ENCODE measurements around the gene TRANK1. TPM values are rescaled to one million over a fixed set of nuclear protein-coding genes. Genes with fewer than 3 reads are reported as not detected.
A peak's percentile ranks its signal among the peaks of the same experiment; 100 is the strongest.

Gene TRANK1
- total and polyA plus RNA-seq, 4 experiments from 2014 or later = 9.6 to 155 (median 97.3) TPM

- Mint-ChIP-seq H3K27me3 (no peaks in the 10 kb centered on the region), H3K4me3 (no peak overlapping the region), H3K4me1 (peaks cover 3 to 11% (median 9%) of the 10 kb centered on the region in 4 donors), H3K36me3 (peaks cover 16 to 22% of the 10 kb centered on the region in 2 donors), H3K9me3 (peaks cover 0 to 13% (median 11%) of the 10 kb centered on the region in 8 donors), H3K27ac (peak overlapping the region in 3 of 7 donors; percentile 22 to 61 (median 22))
- Histone ChIP-seq H3K27me3 (ENCODE audit: insufficient read depth, low read length) (no peaks in the 10 kb centered on the region), H3K9me3 (ENCODE audit: control insufficient read depth in 1 of 2, low read length in 2 of 2) (no peaks in the 10 kb centered on the region), H3K36me3 (ENCODE audit: insufficient read depth, low read length) (no peaks in the 10 kb centered on the region), H3K4me1 (ENCODE audit: insufficient read depth, low read length) (no peaks in the 10 kb centered on the region), H3K4me3 (ENCODE audit: low read length in 2 of 2) (no peak overlapping the region), H3K27ac (ENCODE audit: low read depth, low read length) (no peak overlapping the region)
- ChIA-PET POLR2A (ENCODE audit: partially characterized antibody) (interaction anchor here (1.0 to 2.4 kb wide), 4 partner anchors 12 to 20 kb away, joined by 3 to 13 read pairs (median 6); partner anchors contain the start of gene TRANK1), CTCF (ENCODE audit: partially characterized antibody) (interaction anchor here (0.9 to 3.5 kb wide), 18 partner anchors 9 to 69 kb away, joined by 3 to 28 read pairs (median 7); partner anchors contain the start of genes EPM2AIP1, MLH1 and TRANK1)
- no peak for DNase-seq
- intact Hi-C loops (cut with micrococcal nuclease) = no loop called here
Observed at GRCh38 chr3:36923981-36924743, 20.7 kb downstream of the TRANK1 start.

GRCh38 chr3:36923523-36923943 is 21.3 kb downstream of the TRANK1 start:
- no peaks in the 10 kb centered on the region for H3K27me3 Mint-ChIP-seq
- ChIA-PET POLR2A (ENCODE audit: partially characterized antibody) (interaction anchor here (0.8 to 2.4 kb wide), 5 partner anchors 11 to 70 kb away, joined by 3 to 13 read pairs (median 4); partner anchors contain the start of genes EPM2AIP1, MLH1 and TRANK1), CTCF (ENCODE audit: partially characterized antibody) (interaction anchor here (0.8 to 3.5 kb wide), 20 partner anchors 9 to 70 kb away, joined by 3 to 28 read pairs (median 7); partner anchors contain the start of genes EPM2AIP1, MLH1 and TRANK1)
- peak overlapping the region in 2 of 7 donors; percentile 6 to 64 for H3K27ac Mint-ChIP-seq
- Histone ChIP-seq H3K9me3 (ENCODE audit: control insufficient read depth in 1 of 2, low read length in 2 of 2) (no peaks in the 10 kb centered on the region), H3K36me3 (ENCODE audit: insufficient read depth, low read length) (no peaks in the 10 kb centered on the region), H3K27ac (ENCODE audit: low read depth, low read length) (no peak overlapping the region), H3K4me3 (ENCODE audit: low read length in 2 of 2) (no peak overlapping the region), H3K27me3 (ENCODE audit: insufficient read depth, low read length) (no peaks in the 10 kb centered on the region), H3K4me1 (ENCODE audit: insufficient read depth, low read length) (peaks cover 4% of the 10 kb centered on the region)
- peaks cover 9 to 14% (median 11%) of the 10 kb centered on the region in 4 donors for H3K4me1 Mint-ChIP-seq
- intact Hi-C loops (cut with micrococcal nuclease) = no loop called here
- peak in 1 of 5 donors; percentile 25 for DNase-seq
- H3K36me3 Mint-ChIP-seq = peaks cover 16 to 22% of the 10 kb centered on the region in 2 donors
- H3K9me3 Mint-ChIP-seq = peaks cover 0 to 13% (median 11%) of the 10 kb centered on the region in 8 donors
- peak overlapping the region in 2 of 8 donors; percentile 5 to 58 for H3K4me3 Mint-ChIP-seq

- Mint-ChIP-seq H3K27me3 (no peaks in the 10 kb centered on the region), H3K4me1 (peaks cover 20 to 29% (median 25%) of the 10 kb centered on the region in 4 donors), H3K36me3 (peaks cover 13 to 15% of the 10 kb centered on the region in 2 donors), H3K9me3 (peaks cover 0 to 13% (median 11%) of the 10 kb centered on the region in 8 donors), H3K27ac (peak overlapping the region in 2 of 7 donors; percentile 29 to 47), H3K4me3 (no peak overlapping the region)
- ChIA-PET POLR2A (ENCODE audit: partially characterized antibody) (no interaction called here), CTCF (ENCODE audit: partially characterized antibody) (interaction anchor here (1.0 to 3.5 kb wide), 8 partner anchors 9 to 38 kb away, joined by 3 to 28 read pairs (median 6); partner anchors contain the start of gene TRANK1)
- Histone ChIP-seq H3K4me3 (ENCODE audit: low read length in 2 of 2) (no peak overlapping the region), H3K36me3 (ENCODE audit: insufficient read depth, low read length) (no peaks in the 10 kb centered on the region), H3K9me3 (ENCODE audit: control insufficient read depth in 1 of 2, low read length in 2 of 2) (no peaks in the 10 kb centered on the region), H3K27ac (ENCODE audit: low read depth, low read length) (no peak overlapping the region), H3K4me1 (ENCODE audit: insufficient read depth, low read length) (peaks cover 18% of the 10 kb centered on the region), H3K27me3 (ENCODE audit: insufficient read depth, low read length) (no peaks in the 10 kb centered on the region)
- DNase-seq = no peak
- intact Hi-C loops (cut with micrococcal nuclease) = no loop called here
Observed at GRCh38 chr3:36920884-36921567, 23.8 kb downstream of the TRANK1 start.

GRCh38 chr3:36919439-36920160 is 25.3 kb downstream of the TRANK1 start:
- DNase-seq = no peak
- Histone ChIP-seq H3K9me3 (ENCODE audit: control insufficient read depth in 1 of 2, low read length in 2 of 2) (no peaks in the 10 kb centered on the region), H3K27me3 (ENCODE audit: insufficient read depth, low read length) (no peaks in the 10 kb centered on the region), H3K27ac (ENCODE audit: low read depth, low read length) (no peak overlapping the region), H3K4me1 (ENCODE audit: insufficient read depth, low read length) (peaks cover 18% of the 10 kb centered on the region), H3K4me3 (ENCODE audit: low read length in 2 of 2) (no peak overlapping the region), H3K36me3 (ENCODE audit: insufficient read depth, low read length) (no peaks in the 10 kb centered on the region)
- H3K4me1 Mint-ChIP-seq = peaks cover 16 to 26% (median 23%) of the 10 kb centered on the region in 4 donors
- H3K27me3 Mint-ChIP-seq = no peaks in the 10 kb centered on the region
- H3K36me3 Mint-ChIP-seq = peaks cover 13 to 15% of the 10 kb centered on the region in 2 donors
- POLR2A ChIA-PET (ENCODE audit: partially characterized antibody) = no interaction called here
- intact Hi-C loops (cut with micrococcal nuclease) = no loop called here
- CTCF ChIA-PET (ENCODE audit: partially characterized antibody) = interaction anchor here (1.4 to 1.5 kb wide), 2 partner anchors 13 to 40 kb away, joined by 4 to 6 read pairs; no protein-coding TSS in a partner anchor
- no peak overlapping the region for H3K27ac Mint-ChIP-seq
- H3K4me3 Mint-ChIP-seq = no peak overlapping the region
- H3K9me3 Mint-ChIP-seq = peaks cover 0 to 13% (median 11%) of the 10 kb centered on the region in 8 donors

GRCh38 chr3:36918050-36918449 is 26.8 kb downstream of the TRANK1 start:
- Mint-ChIP-seq H3K4me3 (peak overlapping the region in 7 of 8 donors; percentile 15 to 57 (median 37)), H3K27ac (peak overlapping the region; percentile 21 to 93 (median 81)), H3K4me1 (peaks cover 23 to 35% (median 28%) of the 10 kb centered on the region in 4 donors), H3K9me3 (peaks cover 0 to 13% (median 11%) of the 10 kb centered on the region in 8 donors), H3K36me3 (peaks cover 12 to 13% of the 10 kb centered on the region in 2 donors), H3K27me3 (no peaks in the 10 kb centered on the region)
- Histone ChIP-seq H3K27ac (ENCODE audit: low read depth, low read length) (no peak overlapping the region), H3K4me1 (ENCODE audit: insufficient read depth, low read length) (peaks cover 22% of the 10 kb centered on the region), H3K27me3 (ENCODE audit: insufficient read depth, low read length) (no peaks in the 10 kb centered on the region), H3K9me3 (ENCODE audit: control insufficient read depth in 1 of 2, low read length in 2 of 2) (no peaks in the 10 kb centered on the region), H3K36me3 (ENCODE audit: insufficient read depth, low read length) (no peaks in the 10 kb centered on the region), H3K4me3 (ENCODE audit: low read length in 2 of 2) (no peak overlapping the region)
- no peak for DNase-seq
- CTCF ChIA-PET (ENCODE audit: partially characterized antibody) = interaction anchor here (0.9 to 1.3 kb wide), 2 partner anchors 10 to 40 kb away, joined by 3 to 6 read pairs; no protein-coding TSS in a partner anchor
- POLR2A ChIA-PET (ENCODE audit: partially characterized antibody) = interaction anchor here (1.0 to 1.8 kb wide), 3 partner anchors 10 to 42 kb away, joined by 3 to 8 read pairs (median 4); no protein-coding TSS in a partner anchor
- intact Hi-C loops (cut with micrococcal nuclease) = no loop called here

GRCh38 chr3:36911990-36912804 is 32.7 kb downstream of the TRANK1 start:
- intact Hi-C loops (cut with micrococcal nuclease) = loop anchor here (1.0 to 2.0 kb wide), 3 partner anchors 32 to 81 kb away; partner anchors contain the start of genes EPM2AIP1 and MLH1
- peak; percentile 54 to 84 (median 65) for DNase-seq
- Histone ChIP-seq H3K4me3 (ENCODE audit: low read length in 2 of 2) (peak overlapping the region; percentile 18 to 41), H3K27me3 (ENCODE audit: insufficient read depth, low read length) (no peaks in the 10 kb centered on the region), H3K36me3 (ENCODE audit: insufficient read depth, low read length) (no peaks in the 10 kb centered on the region), H3K27ac (ENCODE audit: low read depth, low read length) (peak overlapping the region; percentile 72), H3K4me1 (ENCODE audit: insufficient read depth, low read length) (peaks cover 38% of the 10 kb centered on the region), H3K9me3 (ENCODE audit: control insufficient read depth in 1 of 2, low read length in 2 of 2) (no peaks in the 10 kb centered on the region)
- Mint-ChIP-seq H3K4me1 (peaks cover 24 to 43% (median 33%) of the 10 kb centered on the region in 4 donors), H3K27ac (peak overlapping the region; percentile 66 to 95 (median 84)), H3K9me3 (no peaks in the 10 kb centered on the region), H3K4me3 (peak overlapping the region; percentile 61 to 84 (median 79)), H3K27me3 (no peaks in the 10 kb centered on the region), H3K36me3 (peaks cover 0 to 8% of the 10 kb centered on the region in 2 donors)
- ChIA-PET POLR2A (ENCODE audit: partially characterized antibody) (interaction anchor here (0.5 to 2.8 kb wide), 13 partner anchors 10 to 82 kb away, joined by 3 to 18 read pairs (median 5); partner anchors contain the start of genes EPM2AIP1, MLH1 and TRANK1), CTCF (ENCODE audit: partially characterized antibody) (interaction anchor here (0.5 to 2.8 kb wide), 10 partner anchors 9 to 81 kb away, joined by 3 to 20 read pairs (median 5); partner anchors contain the start of genes EPM2AIP1, MLH1 and TRANK1)
